GM21717 (cell line): Measurements from ENCODE around the gene GAB2.

Experiments used
- ATAC-seq: cut with Tn5 transposase; IDR thresholded peaks from one replicate; pipeline ENCODE4 v1.9.1; 2021; ENCODE audit warnings: mild to moderate bottlenecking, moderate library complexity; ENCODE audit not compliant: unreplicated experiment

The GAB2 gene

GRCh38 chr11:78402847-78403246 lies 14.8 kb downstream of the GAB2 start:
- no peak for ATAC-seq

- no peak for ATAC-seq
Observed at GRCh38 chr11:78400702-78401101, 16.9 kb downstream of the GAB2 start.

- ATAC-seq = no peak
Observed at GRCh38 chr11:78400116-78400515, 17.5 kb downstream of the GAB2 start.

GRCh38 chr11:78399136-78399535 lies 18.5 kb downstream of the GAB2 start:
- ATAC-seq = no peak

GRCh38 chr11:78398715-78399114 lies 18.9 kb downstream of the GAB2 start:
- ATAC-seq = no peak

- peak; percentile 64 for ATAC-seq
Observed at GRCh38 chr11:78397398-78397797, 20.2 kb downstream of the GAB2 start.

- no peak for ATAC-seq
Observed at GRCh38 chr11:78395597-78395996, 22.0 kb downstream of the GAB2 start.

- ATAC-seq = no peak
Observed at GRCh38 chr11:78392854-78393253, 24.8 kb downstream of the GAB2 start.

GRCh38 chr11:78391424-78391823 lies 26.2 kb downstream of the GAB2 start:
- no peak for ATAC-seq

GRCh38 chr11:78390809-78391208 lies 26.8 kb downstream of the GAB2 start:
- ATAC-seq = no peak

- ATAC-seq = no peak
Observed at GRCh38 chr11:78386215-78386941, 31.2 kb downstream of the GAB2 start.

GRCh38 chr11:78385205-78385604 lies 32.4 kb downstream of the GAB2 start:
- no peak for ATAC-seq

GRCh38 chr11:78384231-78384630 lies 33.4 kb downstream of the GAB2 start:
- no peak for ATAC-seq

- ATAC-seq = no peak
Observed at GRCh38 chr11:78381865-78382264, 35.8 kb downstream of the GAB2 start.

- ATAC-seq = no peak
Observed at GRCh38 chr11:78380615-78381051, 37.0 kb downstream of the GAB2 start.

- no peak for ATAC-seq
Observed at GRCh38 chr11:78379039-78379670, 38.5 kb downstream of the GAB2 start.

- ATAC-seq = no peak
Observed at GRCh38 chr11:78377625-78378418, 39.8 kb downstream of the GAB2 start.

GRCh38 chr11:78376858-78377257 lies 40.8 kb downstream of the GAB2 start:
- no peak for ATAC-seq

- no peak for ATAC-seq
Observed at GRCh38 chr11:78374917-78375316, 42.7 kb downstream of the GAB2 start.

- ATAC-seq = no peak
Observed at GRCh38 chr11:78373689-78374088, 43.9 kb downstream of the GAB2 start.

GRCh38 chr11:78372114-78372768 lies 45.4 kb downstream of the GAB2 start:
- ATAC-seq = no peak
